Erythroblast (primary cell): ENCODE measurements around the gene IL1B.
"Not testable (repeated sequence)": the region's sequence is repeated elsewhere in the genome, so short reads cannot be mapped to it uniquely, and the experiment has no call there.

Experiments used
- GATA1 ChIP-seq: IDR thresholded peaks from 2 replicates; pipeline ENCODE4 v1.6.1; 2011; ENCODE audit warnings: low read depth, mild to moderate bottlenecking, control low read depth, low read length, moderate library complexity
- POLR2A ChIP-seq: IDR thresholded peaks from 2 replicates; pipeline ENCODE4 v1.6.1; 2011; ENCODE audit warnings: mild to moderate bottlenecking, low read length

GRCh38 chr2:112859406-112860183 lies 23.0 kb upstream of the IL1B start:
- not testable (repeated sequence) for TF ChIP-seq POLR2A, GATA1
